Measurements from ENCODE around the gene WASHC2C.
"Not testable (repeated sequence)": the region's sequence is repeated elsewhere in the genome, so short reads cannot be mapped to it uniquely, and the experiment has no call there.

Gene WASHC2C

GRCh38 chr10:45771757-45772461 is 44.8 kb downstream of the WASHC2C start:
- DNase-seq = not testable (repeated sequence)

GRCh38 chr10:45786217-45786616 is 59.2 kb downstream of the WASHC2C start:
- DNase-seq = not testable (repeated sequence)

- not testable (repeated sequence) for DNase-seq
Measured at GRCh38 chr10:45787212-45787741, 60.2 kb downstream of the WASHC2C start.

- not testable (repeated sequence) for DNase-seq
Measured at GRCh38 chr10:45789991-45790390, 62.9 kb downstream of the WASHC2C start.

GRCh38 chr10:45790694-45791426 is 63.8 kb downstream of the WASHC2C start:
- DNase-seq = not testable (repeated sequence)

GRCh38 chr10:45794761-45795160 is 67.7 kb downstream of the WASHC2C start:
- not testable (repeated sequence) for DNase-seq

- not testable (repeated sequence) for DNase-seq
Measured at GRCh38 chr10:45803060-45804010, 76.3 kb downstream of the WASHC2C start.

- not testable (repeated sequence) for DNase-seq
Measured at GRCh38 chr10:45804996-45805395, 77.9 kb downstream of the WASHC2C start.

- DNase-seq = no peak
Measured at GRCh38 chr10:45809837-45810236, 82.8 kb downstream of the WASHC2C start.

- DNase-seq = no peak
Measured at GRCh38 chr10:45811075-45811474, 84.0 kb downstream of the WASHC2C start.

- DNase-seq = not testable (repeated sequence)
Measured at GRCh38 chr10:45812959-45813358, 85.9 kb downstream of the WASHC2C start.

- DNase-seq = not testable (repeated sequence)
Measured at GRCh38 chr10:45814146-45814545, 87.1 kb downstream of the WASHC2C start.

GRCh38 chr10:45817130-45817859 is 90.2 kb downstream of the WASHC2C start:
- no peak for DNase-seq

- DNase-seq = no peak
Measured at GRCh38 chr10:45817912-45818311, 90.8 kb downstream of the WASHC2C start.

- no peak for DNase-seq
Measured at GRCh38 chr10:45819552-45819951, 92.5 kb downstream of the WASHC2C start.

GRCh38 chr10:45820107-45820830 is 93.2 kb downstream of the WASHC2C start:
- DNase-seq = not testable (repeated sequence)

- not testable (repeated sequence) for DNase-seq
Measured at GRCh38 chr10:45822918-45823317, 95.9 kb downstream of the WASHC2C start.
